ENCODE measurements around the gene TRNT1.

DNA sequence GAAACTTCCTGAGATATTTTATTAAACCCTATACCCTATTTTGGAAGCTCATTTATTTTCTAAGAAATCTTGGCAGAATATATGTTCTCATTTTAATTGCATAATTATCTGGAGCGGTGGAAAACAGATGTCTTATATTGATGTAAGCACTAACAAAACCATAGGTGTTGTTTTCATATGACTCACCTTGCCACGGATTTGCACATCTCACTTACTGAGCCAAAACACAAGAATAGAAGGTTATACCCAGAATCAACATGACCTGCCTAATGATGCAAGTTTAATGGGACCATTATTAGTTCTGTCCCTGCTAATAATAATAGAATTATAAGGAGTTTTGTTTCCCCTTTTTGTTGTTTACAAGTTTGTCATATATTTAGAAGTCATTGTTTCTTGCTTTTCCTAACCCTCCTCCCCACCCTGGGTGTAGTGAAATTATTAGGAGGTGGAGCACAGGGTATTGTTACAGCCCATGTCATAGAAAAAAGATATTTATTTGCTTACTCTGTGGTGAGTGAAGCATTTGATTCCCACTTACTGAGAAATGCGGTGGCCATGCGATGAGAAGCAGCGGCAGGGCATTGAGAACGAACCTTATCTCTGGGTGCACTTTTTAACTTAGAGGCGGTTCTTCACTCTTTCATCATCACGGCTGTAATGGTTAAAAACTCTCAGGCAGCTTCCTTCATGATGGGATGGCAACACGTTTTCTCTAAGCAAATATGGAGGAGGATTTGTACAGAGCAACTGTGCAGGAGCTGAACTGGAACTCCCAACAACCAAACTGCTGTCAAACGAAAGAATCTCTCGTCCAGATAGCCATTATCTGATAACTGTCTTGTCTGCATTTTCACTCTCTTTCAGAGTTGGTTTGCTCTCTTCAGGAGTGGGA, 17.1 kb upstream of the TRNT1 start:
- TF ChIP-seq ZBTB7A (IDR thresholded peaks at IDR 0.05; ENCODE audit: low read depth) (no peak), EP300 (IDR thresholded peaks at IDR 0.05; ENCODE audit: borderline replicate concordance) (no peak)

Measured in Ishikawa (cell line).